H1 (cell line): ENCODE results near the gene SSPN. TPM values are rescaled to one million over a fixed set of nuclear protein-coding genes. Genes with fewer than 3 reads are reported as not detected.

Source experiments
- CTCF ChIA-PET: fragments of 300-600 bp; sonication (Branson Sonifier 250); formaldehyde crosslinking; loops from one replicate; lab custom pipeline; 2021; ENCODE audit not compliant: partially characterized antibody; lab: Charles Lee
- POLR2A ChIA-PET: fragments of 300-600 bp; sonication (Branson Sonifier 250); formaldehyde crosslinking; loops from one replicate; lab custom pipeline; 2021; ENCODE audit warnings: inconsistent platforms; ENCODE audit not compliant: partially characterized antibody; lab: Charles Lee
- DNase-seq, 2 experiments: peaks; one replicate each; pipeline versions ENCODE4 v3.0.0 to v3.0.0-alpha.2; 2010 to 2022; ENCODE audit warnings: low spot score in 2 of 2, low read depth in 1 of 2, mixed read lengths in 1 of 2
- FAIRE-seq: peaks from 2 replicates; lab custom pipeline; 2011; peaks lifted over from hg19 to GRCh38; lab: Jason Lieb, UNC
- H2AFZ ChIP-seq: 2 replicates; pipeline ENCODE4 v1.8.1; 2012; ENCODE audit warnings: low read length, inconsistent platforms
- H2AK5ac ChIP-seq: 2 replicates; pipeline ENCODE4 v1.6.1; 2013; ENCODE audit warnings: low read depth, low read length
- H2BK120ac ChIP-seq: replicated peaks from 2 replicates; pipeline ENCODE3; 2013; ENCODE audit warnings: low read depth, low read length, inconsistent platforms
- H2BK12ac ChIP-seq: 2 replicates; pipeline ENCODE4 v1.6.1; 2013; ENCODE audit warnings: low read depth, low read length
- H2BK15ac ChIP-seq: 2 replicates; pipeline ENCODE4 v1.6.1; 2013; ENCODE audit warnings: low read length
- H2BK20ac ChIP-seq: 2 replicates; pipeline ENCODE4 v1.6.1; 2013; ENCODE audit warnings: low read length
- H2BK5ac ChIP-seq: 2 replicates; pipeline ENCODE4 v1.6.1; 2013; ENCODE audit warnings: low read depth, low read length
- H3K14ac ChIP-seq: 2 replicates; pipeline ENCODE4 v1.6.1; 2013; ENCODE audit warnings: inconsistent platforms; ENCODE audit not compliant: insufficient read length
- H3K18ac ChIP-seq: 2 replicates; pipeline ENCODE4 v1.6.1; 2013; ENCODE audit warnings: low read length; ENCODE audit errors: extremely low read depth
- H3K23ac ChIP-seq: 2 replicates; pipeline ENCODE4 v1.6.1; 2013; ENCODE audit warnings: inconsistent platforms; ENCODE audit not compliant: insufficient read length
- H3K23me2 ChIP-seq: 2 replicates; pipeline ENCODE4 v1.6.1; 2013; ENCODE audit warnings: low read depth, low read length
- H3K27ac ChIP-seq: 2 replicates; pipeline ENCODE4 v1.6.1; 2011; ENCODE audit warnings: low read depth, low read length, inconsistent platforms
- H3K27me3 ChIP-seq, 4 experiments: replicated peaks in 1 of 4; 1 replicate in 1 of 4; 2 replicates in 3 of 4; pipeline versions ENCODE4 v1.6.1 to v1.8.1; 2011 to 2013; ENCODE audit warnings: low read length in 3 of 4, mild to moderate bottlenecking in 3 of 4, inconsistent platforms in 2 of 4, mixed read lengths in 2 of 4, moderate library complexity in 1 of 4; ENCODE audit not compliant: control insufficient read depth in 3 of 4, insufficient read depth in 3 of 4; ENCODE audit errors: extremely low read depth in 1 of 4
- H3K36me3 ChIP-seq, 4 experiments: 2 replicates each; pipeline versions ENCODE4 v1.6.1 to v1.8.1; 2011 to 2013; ENCODE audit warnings: mild to moderate bottlenecking in 4 of 4, low read length in 3 of 4, moderate library complexity in 2 of 4, control low read depth in 1 of 4, inconsistent platforms in 1 of 4; ENCODE audit not compliant: insufficient read depth in 4 of 4, control insufficient read depth in 2 of 4
- H3K4ac ChIP-seq: replicated peaks from 2 replicates; pipeline ENCODE3; 2013; ENCODE audit warnings: low read length, low read depth, mixed read lengths, inconsistent platforms; ENCODE audit not compliant: insufficient read length
- H3K4me1 ChIP-seq, 4 experiments: replicated peaks in 1 of 4; 1 replicate in 1 of 4; 2 replicates in 3 of 4; pipeline versions ENCODE4 v1.6.1 to v1.8.1; 2011 to 2013; ENCODE audit warnings: low read length in 3 of 4, inconsistent platforms in 2 of 4, mixed read lengths in 1 of 4; ENCODE audit not compliant: insufficient read depth in 4 of 4, control insufficient read depth in 3 of 4
- H3K4me2 ChIP-seq, 2 experiments: 2 replicates each; pipeline versions ENCODE4 v1.6.1 to v1.8.1; 2011 to 2013; ENCODE audit warnings: low read depth in 2 of 2, low read length in 2 of 2, control low read depth in 1 of 2, inconsistent platforms in 1 of 2, mild to moderate bottlenecking in 1 of 2; ENCODE audit not compliant: insufficient read depth in 1 of 2
- H3K4me3 ChIP-seq, 4 experiments: fragments of 200-600, 300-600 bp in 1 of 4; sonication (generic), shearing (Covaris generic), sonication (Bioruptor Twin) in 1 of 4; 2 replicates each; pipeline versions ENCODE4 v1.5.1 to v1.8.1; 2011 to 2016; ENCODE audit warnings: low read length in 4 of 4, low read depth in 3 of 4, control low read depth in 2 of 4, inconsistent platforms in 2 of 4, mild to moderate bottlenecking in 2 of 4, mixed read lengths in 1 of 4, moderate library complexity in 1 of 4; ENCODE audit not compliant: insufficient read depth in 2 of 4; ENCODE audit errors: extremely low read depth in 1 of 4
- H3K56ac ChIP-seq: replicated peaks from 2 replicates; pipeline ENCODE3; 2013; ENCODE audit warnings: low read depth, mild to moderate bottlenecking, mixed read lengths, low read length, inconsistent platforms; ENCODE audit not compliant: insufficient read length
- H3K79me1 ChIP-seq: 2 replicates; pipeline ENCODE4 v1.6.1; 2013; ENCODE audit warnings: low read depth, low read length, control low read depth
- H3K79me2 ChIP-seq, 2 experiments: 2 replicates each; pipeline versions ENCODE4 v1.6.1 to v1.8.1; 2012 to 2013; ENCODE audit warnings: low read length in 2 of 2, mild to moderate bottlenecking in 2 of 2, inconsistent platforms in 1 of 2; ENCODE audit not compliant: insufficient read depth in 2 of 2, control insufficient read depth in 1 of 2
- H3K9ac ChIP-seq, 4 experiments: replicated peaks in 1 of 4; 1 replicate in 1 of 4; 2 replicates in 3 of 4; pipeline versions ENCODE4 v1.6.1 to v1.8.1; 2011 to 2013; ENCODE audit warnings: low read depth in 3 of 4, low read length in 3 of 4, control low read depth in 2 of 4, mild to moderate bottlenecking in 2 of 4, moderate library complexity in 2 of 4, inconsistent platforms in 1 of 4; ENCODE audit errors: extremely low read depth in 1 of 4
- H3K9me3 ChIP-seq, 2 experiments: 2 replicates each; pipeline versions ENCODE4 v1.6.1 to v1.8.1; 2012 to 2013; ENCODE audit warnings: mild to moderate bottlenecking in 2 of 2, moderate library complexity in 2 of 2, control low read depth in 1 of 2, inconsistent platforms in 1 of 2, low read depth in 1 of 2, low read length in 1 of 2, mixed read lengths in 1 of 2; ENCODE audit not compliant: insufficient read depth in 2 of 2
- H4K20me1 ChIP-seq, 2 experiments: replicated peaks in 1 of 2; 2 replicates each; pipeline versions ENCODE3 to v1.8.1; 2011 to 2013; ENCODE audit warnings: inconsistent platforms in 2 of 2, low read length in 2 of 2, mild to moderate bottlenecking in 1 of 2; ENCODE audit not compliant: insufficient read depth in 2 of 2, control insufficient read depth in 1 of 2
- H4K5ac ChIP-seq: 2 replicates; pipeline ENCODE4 v1.6.1; 2013; ENCODE audit warnings: low read length, low read depth, mixed read lengths, inconsistent platforms; ENCODE audit not compliant: insufficient read length
- H4K8ac ChIP-seq: 2 replicates; pipeline ENCODE4 v1.8.0; 2013; ENCODE audit warnings: mild to moderate bottlenecking, moderate library complexity, low read length, inconsistent platforms; ENCODE audit not compliant: insufficient read depth; ENCODE audit errors: extremely low read depth
- H4K91ac ChIP-seq: replicated peaks from 2 replicates; pipeline ENCODE3; 2013; ENCODE audit warnings: low read length, mixed read lengths, inconsistent platforms; ENCODE audit not compliant: insufficient read length
- CHD2 ChIP-seq: IDR thresholded peaks from 2 replicates; pipeline ENCODE4 v1.6.1; 2012; ENCODE audit warnings: low read length, improper control_type of control experiment
- FOSL1 ChIP-seq: IDR thresholded peaks from 2 replicates; pipeline ENCODE4 v1.6.1; 2011; ENCODE audit warnings: mild to moderate bottlenecking, low read depth, low read length, moderate library complexity; ENCODE audit not compliant: insufficient read depth
- JUN ChIP-seq: IDR thresholded peaks from 2 replicates; pipeline ENCODE4 v1.6.1; 2011; ENCODE audit warnings: low read depth, mild to moderate bottlenecking, improper control_type of control experiment, low read length
- JUND ChIP-seq: IDR thresholded peaks from 2 replicates; pipeline ENCODE4 v1.6.1; 2011; ENCODE audit warnings: mild to moderate bottlenecking, improper control_type of control experiment, low read length
- NANOG ChIP-seq: IDR thresholded peaks from 2 replicates; pipeline ENCODE4 v1.6.1; 2011; ENCODE audit warnings: low read length, low read depth, mild to moderate bottlenecking, inconsistent platforms; ENCODE audit not compliant: insufficient read depth, poor library complexity, severe bottlenecking
- PHF8 ChIP-seq: fragments of 200-600 bp; sonication (generic); conservative IDR thresholded peaks from 2 replicates; pipeline ENCODE4 v1.7.1; 2012; ENCODE audit warnings: low read depth, mild to moderate bottlenecking, inconsistent platforms, low read length, moderate library complexity
- RFX5 ChIP-seq: IDR thresholded peaks from 2 replicates; pipeline ENCODE4 v1.6.1; 2011; ENCODE audit warnings: low read depth, low read length, improper control_type of control experiment, borderline replicate concordance
- RNF2 ChIP-seq: fragments of 200-900, 300-1000 bp; sonication (generic); IDR thresholded peaks from 2 replicates; pipeline ENCODE4 v1.7.1; 2016; ENCODE audit warnings: borderline replicate concordance, low read depth, mild to moderate bottlenecking, antibody characterized with exemption, low read length; ENCODE audit not compliant: poor library complexity, severe bottlenecking; ENCODE audit errors: missing control alignments
- RXRA ChIP-seq: IDR thresholded peaks from 2 replicates; pipeline ENCODE4 v1.6.1; 2011; ENCODE audit warnings: low read depth, mild to moderate bottlenecking, low read length, moderate library complexity; ENCODE audit not compliant: insufficient read depth
- WGBS, 2 experiments: shearing (Covaris generic) in 1 of 2; methylation state at CpG; one replicate each; pipeline versions ENCODE4 v1.1.6 to v1.1.7; 2013 to 2015; ENCODE audit warnings: low lambda C conversion rate in 2 of 2, mixed read lengths in 2 of 2, inconsistent platforms in 1 of 2, low coverage in 1 of 2, missing lambda C conversion rate in 1 of 2; ENCODE audit not compliant: insufficient replicate concordance in 2 of 2, insufficient coverage in 1 of 2, insufficient read length in 1 of 2; ENCODE audit errors: extremely low coverage in 1 of 2, missing lambda C conversion rate in 1 of 2; 5-methylcytosine and 5-hydroxymethylcytosine counted together
- polyA plus RNA-seq, 7 experiments: library from polyadenylated mRNA; depleted of rRNA in 3 of 7; stranded (reverse) in 5 of 7; unstranded in 2 of 7; fragments of >200 nt in 5 of 7; fragments of 200-250 nt in 2 of 7; gene quantifications; 1 replicate in 5 of 7; 2 replicates in 1 of 7; 4 replicates in 1 of 7; pipeline versions ENCODE4 v1.2.1 to v1.2.3, GENCODE V29; 2011 to 2013; ENCODE audit warnings: missing spikeins in 2 of 7, mixed read lengths in 2 of 7
- total RNA-seq: library from RNA; stranded (reverse); fragmentation: NEBNext Ultra II Directional; extraction: Animal tissue kit (Norgen Biotek cat#: 25700); gene quantifications from 2 replicates; pipeline ENCODE4 v1.2.1, GENCODE V29; 2021
- TF ChIP-seq, protein P1 (sequence below): IDR thresholded peaks from 2 replicates; pipeline ENCODE4 v1.6.1; 2012; ENCODE audit warnings: inconsistent platforms
- TF ChIP-seq, protein P2 (sequence below): IDR thresholded peaks from 2 replicates; pipeline ENCODE4 v1.6.1; 2012; ENCODE audit warnings: low read length, inconsistent platforms

SSPN gene
- total and polyA plus RNA-seq, 2 of the 8 experiments (the other 6 are each of a cell fraction or from before 2014, with no cell fraction given), result 0.86 to 1.8 TPM

DNA sequence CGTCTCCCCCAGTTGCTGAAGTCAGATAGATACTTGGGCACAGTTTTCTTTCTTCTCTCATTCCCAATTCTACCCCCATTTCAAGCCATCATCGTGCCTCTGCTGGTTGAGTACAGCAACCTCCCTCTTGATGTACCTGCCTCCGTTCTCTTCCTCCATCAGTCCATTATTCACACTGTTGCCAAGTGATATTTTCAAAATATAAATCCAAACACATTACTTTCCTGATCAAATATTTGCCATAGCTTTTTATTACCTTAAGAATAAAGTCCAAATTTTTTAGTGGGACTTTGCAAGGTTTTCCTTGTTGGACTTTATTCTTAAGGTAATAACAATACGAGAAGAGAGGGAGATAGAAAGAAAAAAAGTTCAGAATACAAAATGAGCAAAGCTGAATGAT lies 18.6 kb upstream of the SSPN start:
- POLR2A ChIA-PET, result no interaction called here
- Histone ChIP-seq H3K23ac (no peak overlapping the region), H3K23me2 (no peaks in the 10 kb centered on the region), H3K4ac (no peak overlapping the region), H2BK12ac (no peak overlapping the region), H3K14ac (no peak overlapping the region), H3K36me3 (no peaks in the 10 kb centered on the region), H3K79me1 (no peaks in the 10 kb centered on the region), H4K91ac (no peak overlapping the region), H3K18ac (no peak overlapping the region), H3K4me2 (no peak overlapping the region), H2AK5ac (no peak overlapping the region), H3K56ac (no peak overlapping the region), H4K8ac (no peak overlapping the region), H4K20me1 (no peaks in the 10 kb centered on the region), H3K79me2 (no peaks in the 10 kb centered on the region), H3K27me3 (no peaks in the 10 kb centered on the region), H3K4me3 (no peak overlapping the region), H3K9me3 (no peaks in the 10 kb centered on the region), H3K27ac (no peak overlapping the region), H2BK15ac (no peak overlapping the region), H2BK20ac (no peak overlapping the region), H2BK120ac (no peak overlapping the region), H4K5ac (no peak overlapping the region), H3K4me1 (no peaks in the 10 kb centered on the region), H2AFZ (no peak overlapping the region), H3K9ac (no peak overlapping the region), H2BK5ac (no peak overlapping the region)
- WGBS, 2 experiments, result 84% methylated on average over 4 of the region's 4 CpGs; no CpG with 5 or more reads in 1 of the 2 experiments
- CTCF ChIA-PET, result interaction anchor here (1.0 to 2.8 kb wide), 2 partner anchors 10 to 23 kb away, joined by 4 to 12 read pairs; no protein-coding TSS in a partner anchor
- FAIRE-seq (no peak), DNase-seq (no peak)
- TF ChIP-seq, protein P1, sequence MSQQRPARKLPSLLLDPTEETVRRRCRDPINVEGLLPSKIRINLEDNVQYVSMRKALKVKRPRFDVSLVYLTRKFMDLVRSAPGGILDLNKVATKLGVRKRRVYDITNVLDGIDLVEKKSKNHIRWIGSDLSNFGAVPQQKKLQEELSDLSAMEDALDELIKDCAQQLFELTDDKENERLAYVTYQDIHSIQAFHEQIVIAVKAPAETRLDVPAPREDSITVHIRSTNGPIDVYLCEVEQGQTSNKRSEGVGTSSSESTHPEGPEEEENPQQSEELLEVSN, result no peak
- no peak for TF ChIP-seq CHD2
- no peak for TF ChIP-seq RXRA
- TF ChIP-seq NANOG, result no peak
- no peak for TF ChIP-seq FOSL1
- no peak for TF ChIP-seq RFX5
- TF ChIP-seq, protein P2, sequence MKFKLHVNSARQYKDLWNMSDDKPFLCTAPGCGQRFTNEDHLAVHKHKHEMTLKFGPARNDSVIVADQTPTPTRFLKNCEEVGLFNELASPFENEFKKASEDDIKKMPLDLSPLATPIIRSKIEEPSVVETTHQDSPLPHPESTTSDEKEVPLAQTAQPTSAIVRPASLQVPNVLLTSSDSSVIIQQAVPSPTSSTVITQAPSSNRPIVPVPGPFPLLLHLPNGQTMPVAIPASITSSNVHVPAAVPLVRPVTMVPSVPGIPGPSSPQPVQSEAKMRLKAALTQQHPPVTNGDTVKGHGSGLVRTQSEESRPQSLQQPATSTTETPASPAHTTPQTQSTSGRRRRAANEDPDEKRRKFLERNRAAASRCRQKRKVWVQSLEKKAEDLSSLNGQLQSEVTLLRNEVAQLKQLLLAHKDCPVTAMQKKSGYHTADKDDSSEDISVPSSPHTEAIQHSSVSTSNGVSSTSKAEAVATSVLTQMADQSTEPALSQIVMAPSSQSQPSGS, result no peak
- no peak for TF ChIP-seq RNF2
- no peak for TF ChIP-seq PHF8
- TF ChIP-seq JUN, result no peak
- TF ChIP-seq JUND, result no peak
